HUES6 (cell line): Measurements from ENCODE around the gene NRF1.
"Not testable (repeated sequence)": the region's sequence is repeated elsewhere in the genome, so short reads cannot be mapped to it uniquely, and the experiment has no call there.

Source experiments
- H3K27ac ChIP-seq: 2 replicates; pipeline ENCODE4 v1.7.0; 2013; ENCODE audit warnings: low read depth, mild to moderate bottlenecking, low read length, inconsistent platforms
- H3K27me3 ChIP-seq: 2 replicates; pipeline ENCODE4 v1.6.1; 2013; ENCODE audit warnings: low read length; ENCODE audit not compliant: control insufficient read depth, insufficient read depth
- H3K36me3 ChIP-seq: 2 replicates; pipeline ENCODE4 v1.6.1; 2013; ENCODE audit warnings: low read length; ENCODE audit not compliant: control insufficient read depth, insufficient read depth
- H3K4me1 ChIP-seq: 2 replicates; pipeline ENCODE4 v1.6.1; 2013; ENCODE audit warnings: low read length; ENCODE audit not compliant: control insufficient read depth, insufficient read depth
- H3K4me3 ChIP-seq: 2 replicates; pipeline ENCODE4 v1.5.1; 2013; ENCODE audit warnings: low read depth, low read length
- H3K9ac ChIP-seq: one replicate; pipeline ENCODE4 v1.6.1; 2013; ENCODE audit warnings: mild to moderate bottlenecking, low read length
- H3K9me3 ChIP-seq: 2 replicates; pipeline ENCODE4 v1.6.1; 2013; ENCODE audit warnings: low read depth, low read length; ENCODE audit not compliant: control insufficient read depth, insufficient read depth

Gene NRF1

GRCh38 chr7:129667116-129667515, 55.6 kb downstream of the NRF1 start:
- Histone ChIP-seq H3K9ac (no peak overlapping the region), H3K4me3 (no peak overlapping the region), H3K36me3 (peaks cover 11% of the 10 kb centered on the region), H3K27me3 (no peaks in the 10 kb centered on the region), H3K27ac (no peak overlapping the region), H3K4me1 (peaks cover 7% of the 10 kb centered on the region), H3K9me3 (peaks cover under 1% of the 10 kb centered on the region; the same call in 1 of the 2 replicates)

GRCh38 chr7:129667551-129667950, 56.0 kb downstream of the NRF1 start:
- H3K4me3 ChIP-seq: no peak overlapping the region
- H3K4me1 ChIP-seq: peaks cover 7% of the 10 kb centered on the region
- H3K9ac ChIP-seq: no peak overlapping the region
- H3K27me3 ChIP-seq: no peaks in the 10 kb centered on the region
- H3K9me3 ChIP-seq: no peaks in the 10 kb centered on the region
- peaks cover 15% of the 10 kb centered on the region for H3K36me3 ChIP-seq
- no peak overlapping the region for H3K27ac ChIP-seq

- Histone ChIP-seq H3K4me3 (no peak overlapping the region), H3K27ac (no peak overlapping the region), H3K9me3 (peaks cover 6% of the 10 kb centered on the region; the same call in 1 of the 2 replicates), H3K9ac (no peak overlapping the region), H3K36me3 (peaks cover 33% of the 10 kb centered on the region), H3K27me3 (no peaks in the 10 kb centered on the region), H3K4me1 (peaks cover 3% of the 10 kb centered on the region)
Observed at GRCh38 chr7:129669901-129670300, 58.4 kb downstream of the NRF1 start.

GRCh38 chr7:129670656-129671055, 59.1 kb downstream of the NRF1 start:
- no peaks in the 10 kb centered on the region for H3K4me1 ChIP-seq
- H3K4me3 ChIP-seq: no peak overlapping the region
- peaks cover 13% of the 10 kb centered on the region; the same call in 1 of the 2 replicates for H3K9me3 ChIP-seq
- H3K27ac ChIP-seq: no peak overlapping the region
- peaks cover 40% of the 10 kb centered on the region for H3K36me3 ChIP-seq
- no peaks in the 10 kb centered on the region for H3K27me3 ChIP-seq
- no peak overlapping the region for H3K9ac ChIP-seq

DNA sequence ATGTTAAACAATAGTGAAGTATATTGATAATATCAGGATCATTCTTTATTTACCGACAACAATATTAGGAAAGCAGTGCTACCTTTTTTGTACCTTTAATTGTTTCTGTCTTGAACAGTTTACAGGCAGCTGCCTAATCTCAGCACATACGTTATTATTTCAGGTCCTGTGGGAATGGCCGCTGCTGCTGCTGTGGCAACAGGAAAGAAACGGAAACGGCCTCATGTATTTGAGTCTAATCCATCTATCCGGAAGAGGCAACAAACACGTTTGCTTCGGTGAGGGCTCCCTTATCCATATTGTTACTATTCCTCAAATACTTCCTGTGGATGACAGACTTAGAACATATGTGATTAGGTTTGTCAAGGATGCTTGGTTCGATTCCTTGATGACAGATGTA, 59.7 kb downstream of the NRF1 start:
- no peaks in the 10 kb centered on the region for H3K27me3 ChIP-seq
- H3K4me3 ChIP-seq: no peak overlapping the region
- no peaks in the 10 kb centered on the region for H3K4me1 ChIP-seq
- no peak overlapping the region for H3K9ac ChIP-seq
- H3K36me3 ChIP-seq: peaks cover 45% of the 10 kb centered on the region
- H3K9me3 ChIP-seq: peaks cover 13% of the 10 kb centered on the region; the same call in 1 of the 2 replicates
- no peak overlapping the region for H3K27ac ChIP-seq

- Histone ChIP-seq H3K9me3 (peaks cover 13% of the 10 kb centered on the region; the same call in 1 of the 2 replicates), H3K36me3 (peaks cover 59% of the 10 kb centered on the region)
- not testable (repeated sequence) for H3K27ac ChIP-seq, H3K4me1 ChIP-seq, H3K4me3 ChIP-seq, H3K27me3 ChIP-seq, H3K9ac ChIP-seq
Observed at GRCh38 chr7:129674475-129674874, 63.0 kb downstream of the NRF1 start.

- no peak overlapping the region for H3K27ac ChIP-seq
- no peaks in the 10 kb centered on the region for H3K27me3 ChIP-seq
- 0 out of 2 replicates have a peak, but pooled peaks cover 2% of the 10 kb centered on the region for H3K4me1 ChIP-seq
- H3K9ac ChIP-seq: no peak overlapping the region
- H3K9me3 ChIP-seq: peaks cover 13% of the 10 kb centered on the region; the same call in 1 of the 2 replicates
- H3K36me3 ChIP-seq: peaks cover 63% of the 10 kb centered on the region
- H3K4me3 ChIP-seq: no peak overlapping the region
Observed at GRCh38 chr7:129675521-129675920, 64.0 kb downstream of the NRF1 start.

DNA sequence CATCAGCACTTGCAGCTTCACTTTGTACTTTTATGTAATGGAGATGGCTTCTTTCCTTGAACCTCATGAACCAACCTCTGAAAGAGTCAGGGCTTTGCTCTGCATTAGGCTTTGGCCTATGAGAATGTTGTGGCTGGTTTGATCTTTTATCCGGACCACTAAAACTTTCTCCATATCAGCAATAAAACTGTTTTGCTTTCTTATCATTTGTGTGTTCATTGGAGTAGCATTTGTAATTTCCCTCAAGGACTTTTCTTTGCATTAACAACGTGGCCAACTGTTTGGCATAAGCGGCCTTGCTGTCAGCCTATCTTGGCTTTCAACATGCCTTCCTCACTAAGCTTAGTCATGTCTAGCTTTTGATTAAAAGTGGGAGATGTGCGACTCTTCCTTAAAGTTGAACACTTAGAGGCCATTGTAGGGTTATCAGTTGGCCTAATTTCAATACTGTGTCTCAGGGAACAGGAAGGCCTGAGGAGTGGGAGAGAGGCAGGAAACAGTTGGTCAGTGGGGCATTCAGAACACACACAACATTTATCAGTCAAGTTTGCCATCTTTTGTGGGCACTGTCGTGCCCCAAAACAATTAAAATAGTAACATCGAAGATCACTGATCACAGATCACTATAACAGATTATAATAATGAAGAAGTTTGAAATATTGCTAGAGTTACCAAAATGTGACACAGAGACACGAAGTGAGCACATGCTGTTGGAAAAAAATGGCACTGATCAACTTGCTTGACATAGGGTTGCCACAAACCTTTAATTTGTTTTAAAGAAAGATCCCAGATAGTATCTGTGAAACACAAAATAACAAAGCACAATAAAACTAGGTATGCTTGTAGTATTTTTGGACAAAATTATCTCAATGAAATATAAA, 64.7 kb downstream of the NRF1 start:
- Histone ChIP-seq H3K36me3 (peaks cover 60% of the 10 kb centered on the region), H3K4me3 (no peak overlapping the region)

DNA sequence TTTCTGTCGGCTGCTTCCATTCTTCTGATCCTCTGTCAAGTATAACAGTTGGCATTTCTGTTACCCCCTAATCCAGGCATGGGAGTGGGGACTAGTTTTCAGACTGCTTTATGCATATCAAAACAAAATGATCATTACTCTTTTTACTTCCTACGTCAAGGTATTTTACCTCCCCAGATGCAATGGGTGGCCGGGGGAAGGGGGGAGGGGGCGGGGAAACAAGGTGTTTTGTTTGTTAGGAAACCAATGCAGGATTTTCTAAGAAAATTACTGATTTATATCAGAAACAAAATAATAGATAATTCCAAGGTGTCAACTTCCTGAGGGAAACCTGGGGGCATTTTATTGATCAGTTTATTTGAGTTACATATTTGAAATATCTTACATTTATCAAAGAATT, 66.3 kb downstream of the NRF1 start:
- H3K27me3 ChIP-seq: no peaks in the 10 kb centered on the region
- no peak overlapping the region for H3K27ac ChIP-seq
- peaks cover 46% of the 10 kb centered on the region for H3K36me3 ChIP-seq
- peaks cover 13% of the 10 kb centered on the region; the same call in 1 of the 2 replicates for H3K9me3 ChIP-seq
- no peak overlapping the region for H3K9ac ChIP-seq
- no peak overlapping the region for H3K4me3 ChIP-seq
- H3K4me1 ChIP-seq: 0 out of 2 replicates have a peak, but pooled peaks cover 2% of the 10 kb centered on the region

More for the DNA sequence above, 64.7 kb downstream of the NRF1 start:
- Histone ChIP-seq H3K9ac (no peak overlapping the region), H3K27ac (no peak overlapping the region), H3K9me3 (peaks cover 13% of the 10 kb centered on the region; the same call in 1 of the 2 replicates), H3K27me3 (no peaks in the 10 kb centered on the region), H3K4me1 (0 out of 2 replicates have a peak, but pooled peaks cover 2% of the 10 kb centered on the region)

DNA sequence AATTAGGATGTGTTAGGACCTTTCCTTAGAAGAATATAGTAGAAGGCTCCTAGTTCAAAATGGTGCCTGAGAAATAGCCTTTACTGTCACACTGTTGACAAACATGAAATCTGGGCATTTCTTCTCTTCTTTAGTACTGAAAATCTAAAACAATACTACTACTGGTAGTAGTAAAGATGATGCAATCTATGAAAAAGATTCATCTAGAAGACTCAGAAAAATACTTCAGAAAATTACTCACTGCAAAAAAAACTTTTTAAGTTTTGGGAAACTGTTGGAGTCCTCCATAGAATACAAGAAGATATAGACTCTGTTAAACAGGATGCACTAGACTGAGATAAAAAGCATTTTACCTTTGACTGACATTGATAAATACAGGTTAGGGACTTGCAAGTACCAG, 67.1 kb downstream of the NRF1 start:
- peaks cover 13% of the 10 kb centered on the region; the same call in 1 of the 2 replicates for H3K9me3 ChIP-seq
- H3K4me3 ChIP-seq: no peak overlapping the region
- H3K9ac ChIP-seq: no peak overlapping the region
- 0 out of 2 replicates have a peak, but pooled peaks cover 2% of the 10 kb centered on the region for H3K4me1 ChIP-seq
- peaks cover 42% of the 10 kb centered on the region for H3K36me3 ChIP-seq
- no peak overlapping the region for H3K27ac ChIP-seq
- no peaks in the 10 kb centered on the region for H3K27me3 ChIP-seq

DNA sequence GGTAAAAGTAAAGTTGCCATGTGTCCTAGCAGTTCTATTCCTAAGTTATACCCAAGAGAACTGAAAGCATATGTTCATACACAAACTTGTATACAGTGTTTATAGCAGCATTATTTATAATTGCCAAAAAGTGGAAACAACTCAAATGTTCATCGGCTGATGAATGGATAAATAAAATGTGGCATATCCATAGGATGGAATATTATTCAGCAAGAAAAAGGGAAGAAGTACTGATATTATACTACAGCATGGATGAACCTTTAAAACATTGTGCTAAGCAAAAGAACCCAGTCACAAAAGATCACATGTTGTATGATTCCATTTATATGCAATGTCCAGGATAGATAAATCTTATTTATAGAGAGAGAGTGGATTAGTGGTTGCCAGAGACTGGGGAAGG, 68.9 kb downstream of the NRF1 start:
- Histone ChIP-seq H3K4me1 (0 out of 2 replicates have a peak, but pooled peaks cover 2% of the 10 kb centered on the region), H3K9ac (no peak overlapping the region), H3K27me3 (no peaks in the 10 kb centered on the region), H3K27ac (no peak overlapping the region), H3K4me3 (no peak overlapping the region), H3K9me3 (peaks cover 1% of the 10 kb centered on the region; the same call in 1 of the 2 replicates), H3K36me3 (peaks cover 26% of the 10 kb centered on the region)
